Activated T-cell treated with anti-CD3 and anti-CD28 coated beads for 1 hour (primary cell): ENCODE results near the gene PPM1M.

Source experiments
- DNase-seq: peaks from one replicate; pipeline ENCODE4 v3.0.0-alpha.2; 2020; ENCODE audit warnings: low read depth

The PPM1M gene

GRCh38 chr3:52216585-52217408 is 28.8 kb upstream of the PPM1M start:
- DNase-seq, result peak; percentile 55

DNA sequence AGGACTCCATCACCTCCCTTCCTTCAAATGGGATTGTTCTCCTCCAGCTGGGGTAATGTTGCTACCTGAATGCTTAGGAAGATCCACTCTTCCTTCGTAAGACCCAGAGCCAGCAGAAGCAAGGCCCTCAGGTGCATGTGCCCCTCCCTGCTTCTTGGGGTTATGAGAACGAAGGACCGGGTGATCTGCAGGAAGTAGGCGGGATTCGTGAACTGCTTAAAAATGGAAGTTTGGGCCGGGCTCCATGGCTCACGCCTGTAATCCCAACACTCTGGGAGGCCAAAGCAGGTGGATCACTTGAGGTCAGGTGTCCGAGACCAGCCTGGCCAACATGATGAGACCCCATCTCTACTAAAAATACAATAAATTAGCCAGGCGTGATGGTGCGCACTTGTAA is 28.2 kb upstream of the PPM1M start:
- DNase-seq, result no peak

DNA sequence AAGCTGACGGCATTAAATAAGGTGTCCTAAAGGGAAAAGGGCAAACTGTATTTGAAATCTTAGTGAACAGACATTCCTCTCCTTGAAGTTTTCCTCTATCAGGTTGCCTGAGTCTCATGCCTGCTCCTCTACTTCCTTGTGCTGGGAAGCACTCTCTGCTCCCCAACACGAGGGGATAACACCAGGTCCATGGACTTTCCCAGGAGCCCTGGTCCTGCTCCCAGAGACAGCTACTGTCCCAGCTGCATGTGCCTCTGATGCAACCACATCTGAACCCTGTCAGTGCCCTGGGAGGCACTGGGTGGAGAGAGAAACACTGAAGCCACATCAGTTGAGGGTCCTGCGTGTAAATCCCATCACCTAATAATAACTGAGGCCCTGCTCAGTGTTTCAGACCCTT is 27.5 kb upstream of the PPM1M start:
- DNase-seq, result no peak

DNA sequence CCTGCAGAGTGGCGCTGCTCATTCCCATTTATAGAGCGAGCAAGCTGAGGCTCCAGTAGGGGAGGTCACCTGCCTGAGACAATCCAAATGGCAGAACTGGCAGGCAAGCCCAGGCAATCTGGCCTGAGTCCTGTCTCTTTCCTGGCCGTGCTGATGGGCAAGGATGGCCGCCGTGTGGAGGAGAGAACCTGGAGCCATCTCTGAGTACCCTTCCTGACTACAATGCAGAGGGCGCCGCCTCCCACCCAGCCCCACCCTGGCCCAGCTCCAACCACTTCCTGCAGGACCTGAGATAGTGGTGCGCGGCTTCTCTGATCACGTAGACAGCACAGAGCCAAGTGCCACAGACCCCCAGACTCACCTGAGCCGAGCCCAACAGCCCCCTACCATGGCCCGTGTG is 27.1 kb upstream of the PPM1M start:
- DNase-seq, result no peak

GRCh38 chr3:52218937-52219650 is 26.5 kb upstream of the PPM1M start:
- no peak for DNase-seq

- DNase-seq, result peak; percentile 89
Measured at GRCh38 chr3:52220380-52221026, 25.1 kb upstream of the PPM1M start.

DNA sequence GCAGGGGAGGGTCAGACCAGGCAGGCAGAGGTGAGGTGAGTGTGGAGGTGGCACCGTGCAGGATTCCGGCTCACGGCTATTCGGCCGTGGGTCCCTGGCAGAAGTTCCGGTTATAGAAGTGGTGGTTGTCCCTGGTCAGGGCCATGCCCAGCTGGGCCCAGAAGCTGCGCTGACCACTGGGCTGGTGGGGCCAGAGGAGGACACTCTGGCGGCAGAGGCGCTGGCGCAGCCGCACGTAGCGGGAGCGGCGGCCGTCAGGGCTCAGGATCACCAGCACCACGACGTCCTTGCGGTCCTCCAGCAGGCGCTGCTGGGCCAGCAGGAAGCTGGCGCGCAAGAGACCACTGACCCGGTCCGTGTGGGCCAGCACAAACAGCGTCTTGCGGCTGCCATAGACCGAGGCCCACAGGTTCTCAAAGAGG is 24.4 kb upstream of the PPM1M start:
- no peak for DNase-seq

DNA sequence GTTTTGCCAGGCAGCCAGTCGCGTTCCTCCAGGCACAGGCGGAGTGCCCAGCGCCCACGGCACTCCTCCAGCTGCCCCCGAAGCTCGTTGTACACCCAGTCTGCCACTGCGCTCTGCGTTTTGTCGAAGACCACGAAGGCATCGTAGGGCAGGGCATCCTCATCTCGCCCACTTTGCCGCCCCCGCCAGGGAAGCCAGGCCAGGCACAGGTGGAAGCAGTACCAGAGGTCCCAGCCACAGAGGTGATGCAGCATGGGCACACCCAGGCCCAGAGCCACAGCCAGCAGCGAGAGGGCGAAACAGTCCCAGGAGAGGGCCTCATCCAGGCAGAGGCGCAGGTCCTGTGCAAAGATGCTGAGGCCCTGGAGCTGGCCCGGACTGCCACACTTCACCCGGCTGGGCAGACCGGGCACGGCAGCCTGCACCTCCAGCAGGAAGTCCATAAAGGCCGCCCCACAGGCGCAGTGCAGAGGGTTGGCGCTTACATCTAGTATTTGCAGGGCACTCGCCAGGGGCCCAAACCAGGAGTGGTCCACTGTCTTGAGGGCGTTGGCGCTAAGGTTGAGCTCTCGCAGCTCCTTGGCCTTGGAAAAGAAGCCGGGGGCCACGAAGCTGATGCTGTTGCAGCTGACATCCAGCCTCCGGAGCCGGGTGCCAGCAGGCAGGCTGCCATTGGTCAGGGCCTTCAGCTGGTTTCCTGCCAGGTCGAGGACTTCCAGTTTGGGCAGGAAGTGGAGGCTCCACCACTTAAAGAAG is 23.8 kb upstream of the PPM1M start:
- peak; percentile 44 for DNase-seq

GRCh38 chr3:52222319-52223221 is 23.0 kb upstream of the PPM1M start:
- DNase-seq, result no peak

DNA sequence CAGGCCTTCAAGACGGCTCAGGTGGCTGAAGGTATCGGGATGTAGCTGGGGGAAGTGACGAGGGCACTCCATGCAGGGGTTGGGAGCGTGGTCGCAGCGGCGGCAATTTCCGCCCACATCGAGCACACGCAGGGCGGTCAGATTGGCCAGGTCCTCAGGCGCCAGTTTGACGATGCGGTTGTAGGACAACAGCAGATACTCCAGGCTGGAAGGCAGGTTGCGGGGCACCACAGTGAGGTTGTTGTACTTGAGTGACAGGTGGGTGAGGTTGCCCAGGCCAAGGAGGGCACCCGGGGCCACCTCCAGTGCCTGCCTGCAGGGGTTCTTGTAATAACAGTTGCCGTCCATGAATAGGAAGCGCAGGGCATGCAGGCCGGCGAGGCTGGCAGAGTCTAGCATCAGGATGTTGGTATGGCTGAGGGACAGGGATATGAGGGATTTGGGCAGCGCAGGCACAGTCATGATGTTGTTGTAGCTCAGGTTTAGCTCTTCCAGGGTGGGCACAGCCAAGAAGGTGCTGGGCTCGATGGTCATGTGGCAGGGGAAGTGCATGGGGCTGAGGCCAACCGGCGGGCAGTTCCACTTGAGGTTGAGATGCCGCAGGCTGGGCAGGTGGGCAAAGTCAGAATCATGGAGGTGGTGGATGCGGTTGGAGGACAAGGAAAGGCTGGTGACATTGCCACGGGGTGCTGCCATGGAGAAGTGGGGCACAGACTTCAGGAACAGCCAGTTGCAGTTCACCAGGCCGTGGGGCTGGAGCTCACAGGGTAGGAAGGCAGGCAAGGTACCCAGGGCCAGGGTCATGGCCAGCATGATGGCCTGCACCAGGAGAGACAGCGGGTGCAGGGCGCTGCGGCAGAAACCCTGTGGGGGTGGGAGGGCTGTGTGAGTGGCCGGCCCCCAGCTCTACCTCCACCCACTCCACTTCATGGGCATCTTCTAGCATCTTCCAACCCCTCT is 21.8 kb upstream of the PPM1M start:
- DNase-seq, result no peak

GRCh38 chr3:52225452-52226228 is 19.9 kb upstream of the PPM1M start, which contains the start of gene TLR9:
TLR9 (minus strand) TSS chr3:52225645; CDS start chr3:52225529, 116 bp downstream.
- no peak for DNase-seq

- no peak for DNase-seq
Measured at GRCh38 chr3:52226229-52226817, 19.2 kb upstream of the PPM1M start.

DNA sequence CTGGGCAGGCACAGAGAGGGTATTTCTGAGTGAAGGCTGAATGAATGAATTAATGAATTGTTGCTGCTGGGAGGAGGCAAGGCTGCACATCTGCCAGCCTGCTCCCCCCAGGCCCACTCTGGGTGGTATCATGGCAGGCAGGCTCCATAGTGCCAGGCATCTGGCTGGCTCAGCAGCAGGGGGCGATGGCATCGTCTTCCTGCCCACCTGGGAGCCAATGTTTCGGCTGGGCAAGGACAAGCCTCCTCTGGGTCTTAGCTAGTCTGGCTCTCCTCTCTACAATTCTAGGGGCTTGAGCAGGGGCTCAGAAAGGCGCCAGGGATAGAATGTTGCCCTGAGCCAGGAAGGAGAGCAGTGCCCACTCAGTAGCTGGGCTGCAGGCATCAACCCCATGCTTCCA is 18.4 kb upstream of the PPM1M start:
- no peak for DNase-seq

DNA sequence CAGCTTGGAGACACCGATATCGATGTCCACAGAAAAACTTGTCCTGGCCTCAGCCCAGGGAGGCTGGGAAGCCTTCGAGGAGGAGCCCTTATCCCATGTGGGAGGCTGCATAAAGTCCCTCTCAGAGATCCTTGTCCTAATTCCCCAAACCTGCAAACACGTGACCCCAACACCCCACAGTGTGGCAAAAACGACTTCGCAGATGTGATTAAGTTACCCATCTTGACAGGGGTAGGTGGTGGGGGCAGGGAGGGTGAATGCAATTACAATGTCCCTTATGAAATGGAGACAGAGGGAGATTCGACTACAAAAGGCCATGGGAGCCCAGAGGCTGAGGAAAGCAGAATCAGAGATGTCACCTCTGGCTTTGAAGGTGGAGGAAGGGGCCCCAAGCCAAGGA is 17.8 kb upstream of the PPM1M start:
- no peak for DNase-seq

GRCh38 chr3:52228266-52228665 is 17.3 kb upstream of the PPM1M start:
- no peak for DNase-seq

GRCh38 chr3:52228751-52229291 is 16.7 kb upstream of the PPM1M start:
- DNase-seq, result no peak

GRCh38 chr3:52229656-52230055 is 15.9 kb upstream of the PPM1M start:
- DNase-seq, result no peak

DNA sequence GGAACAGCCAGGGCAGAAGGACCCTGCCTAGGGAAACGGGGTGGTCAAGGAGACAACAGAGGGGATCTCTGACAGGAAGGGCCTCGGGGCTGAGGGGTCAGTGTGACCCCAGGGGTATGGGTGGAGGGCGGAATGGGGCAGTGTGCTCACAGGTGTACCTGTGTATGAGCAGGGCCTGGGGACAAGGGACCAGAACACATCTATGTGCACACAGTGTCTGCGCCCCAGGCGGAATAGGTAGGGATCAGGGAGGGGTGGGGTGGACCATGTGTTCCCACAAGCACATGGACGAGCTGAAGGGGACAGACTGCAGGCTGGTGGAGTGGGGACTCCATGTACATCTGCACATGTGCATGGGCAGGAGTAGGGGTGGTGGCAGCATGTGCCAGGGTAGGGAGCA is 15.1 kb upstream of the PPM1M start:
- no peak for DNase-seq
